H1 (cell line): ENCODE data around the gene GALP.

ENCODE experiments used
- ASH2L ChIP-seq: fragments of 200-600, 300-600 bp; sonication (generic); IDR thresholded peaks from one replicate; pipeline ENCODE4 v1.7.1; 2017; ENCODE audit warnings: low read length
- ATF3 ChIP-seq: IDR thresholded peaks from 2 replicates; pipeline ENCODE4 v1.6.1; 2011; ENCODE audit warnings: low read depth, mild to moderate bottlenecking, low read length; ENCODE audit not compliant: insufficient read depth
- BCL11A ChIP-seq, 2 experiments: IDR thresholded peaks; one replicate each; pipeline ENCODE4 v1.6.1; 2011; ENCODE audit warnings: low read depth in 2 of 2, low read length in 2 of 2, mild to moderate bottlenecking in 2 of 2
- BRCA1 ChIP-seq: IDR thresholded peaks from 2 replicates; pipeline ENCODE4 v1.6.1; 2012; ENCODE audit warnings: low read depth, low read length, improper control_type of control experiment
- CTCF ChIP-seq, 3 experiments: IDR thresholded peaks; 1 replicate in 2 of 3; 2 replicates in 1 of 3; pipeline versions ENCODE4 v1.5.1 to v1.6.1; 2011; ENCODE audit warnings: low read length in 3 of 3, mild to moderate bottlenecking in 3 of 3, inconsistent platforms in 2 of 3, low read depth in 1 of 3, moderate library complexity in 1 of 3; ENCODE audit not compliant: insufficient read depth in 1 of 3; ENCODE audit errors: control extremely low read depth in 1 of 3
- EZH2 ChIP-seq: fragments of 200-600 bp; sonication (generic); IDR thresholded peaks from 2 replicates; pipeline ENCODE4 v1.7.1; 2012; ENCODE audit warnings: low read depth, mild to moderate bottlenecking, moderate library complexity, low read length, inconsistent platforms; ENCODE audit not compliant: severe bottlenecking
- GABPA ChIP-seq: IDR thresholded peaks from 2 replicates; pipeline ENCODE4 v1.6.1; 2011; ENCODE audit warnings: mild to moderate bottlenecking, low read length, moderate library complexity, borderline replicate concordance; ENCODE audit not compliant: insufficient read depth
- MAX ChIP-seq: IDR thresholded peaks from 2 replicates; pipeline ENCODE4 v1.6.1; 2012; ENCODE audit warnings: inconsistent platforms
- NRF1 ChIP-seq: IDR thresholded peaks from 2 replicates; pipeline ENCODE4 v1.6.1; 2011; ENCODE audit warnings: mild to moderate bottlenecking, low read depth, low read length, improper control_type of control experiment
- POLR2AphosphoS5 ChIP-seq: IDR thresholded peaks from 2 replicates; pipeline ENCODE4 v1.6.1; 2011; ENCODE audit warnings: low read depth, low read length
- RAD21 ChIP-seq, 2 experiments: IDR thresholded peaks in 1 of 2; conservative IDR thresholded peaks in 1 of 2; 2 replicates each; pipeline ENCODE4 v1.6.1; 2011; ENCODE audit warnings: low read depth in 2 of 2, low read length in 2 of 2, improper control_type of control experiment in 1 of 2, inconsistent platforms in 1 of 2, mild to moderate bottlenecking in 1 of 2, moderate library complexity in 1 of 2
- TAF1 ChIP-seq: IDR thresholded peaks from 2 replicates; pipeline ENCODE4 v1.6.1; 2011; ENCODE audit warnings: mild to moderate bottlenecking, low read depth, low read length
- TCF12 ChIP-seq: IDR thresholded peaks from 2 replicates; pipeline ENCODE4 v1.6.1; 2011; ENCODE audit warnings: low read depth, mild to moderate bottlenecking, low read length
- TF ChIP-seq, protein P1 (sequence below): IDR thresholded peaks from 2 replicates; pipeline ENCODE4 v1.6.1; 2011; ENCODE audit warnings: low read length, improper control_type of control experiment

DNA sequence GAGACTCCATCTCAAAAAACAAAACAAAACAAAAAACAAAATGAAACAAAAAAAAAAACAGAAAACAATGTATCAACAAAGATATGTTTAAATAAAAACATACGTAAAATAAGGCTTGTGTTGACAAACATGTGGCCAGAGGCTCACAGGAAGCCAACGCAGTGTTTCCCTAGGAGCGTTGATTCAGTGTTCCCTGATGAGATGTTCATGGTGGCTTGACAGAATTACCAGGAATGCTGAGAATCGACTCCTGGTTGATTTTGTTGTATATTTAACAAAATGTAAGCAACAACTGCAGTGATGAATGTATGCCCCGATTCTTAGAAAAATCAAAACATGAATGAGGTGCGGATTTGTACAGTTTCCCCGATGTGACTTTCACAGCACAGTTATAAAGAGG is 45.8 kb upstream of the GALP start:
- TF ChIP-seq RAD21 (IDR thresholded peaks at IDR 0.05 in 1 of 2, conservative IDR thresholded peaks at IDR 0.05 in 1 of 2; ENCODE audit: low read depth in 2 of 2, low read length in 2 of 2) (no peak), POLR2AphosphoS5 (no peak), CTCF (IDR thresholded peaks at IDR 0.05; ENCODE audit: control extremely low read depth in 1 of 3, insufficient read depth in 1 of 3, low read depth in 1 of 3, low read length in 3 of 3) (no peak), NRF1 (no peak), BCL11A (IDR thresholded peaks at IDR 0.05; ENCODE audit: low read depth in 2 of 2, low read length in 2 of 2) (no peak), ATF3 (no peak), TCF12 (no peak), EZH2 (no peak), MAX (no peak), ASH2L (no peak), GABPA (no peak), BRCA1 (no peak), TAF1 (no peak)
- TF ChIP-seq, protein P1, sequence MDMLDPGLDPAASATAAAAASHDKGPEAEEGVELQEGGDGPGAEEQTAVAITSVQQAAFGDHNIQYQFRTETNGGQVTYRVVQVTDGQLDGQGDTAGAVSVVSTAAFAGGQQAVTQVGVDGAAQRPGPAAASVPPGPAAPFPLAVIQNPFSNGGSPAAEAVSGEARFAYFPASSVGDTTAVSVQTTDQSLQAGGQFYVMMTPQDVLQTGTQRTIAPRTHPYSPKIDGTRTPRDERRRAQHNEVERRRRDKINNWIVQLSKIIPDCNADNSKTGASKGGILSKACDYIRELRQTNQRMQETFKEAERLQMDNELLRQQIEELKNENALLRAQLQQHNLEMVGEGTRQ, result no peak
